ENCODE data around the gene ARID4B.
"Not testable (repeated sequence)": the region's sequence is repeated elsewhere in the genome, so short reads cannot be mapped to it uniquely, and the experiment has no call there.

Gene ARID4B

GRCh38 chr1:235211517-235211916 lies 116.5 kb downstream of the ARID4B start:
- Histone ChIP-seq H3K9me3 (ENCODE audit: insufficient read depth, low read depth, low read length) (no peaks in the 10 kb centered on the region), H3K4me3 (ENCODE audit: low read length) (no peak overlapping the region), H3K4me1 (ENCODE audit: insufficient read depth, low read length) (peaks cover 5% of the 10 kb centered on the region; the same call in 1 of the 2 replicates), H3K27me3 (ENCODE audit: insufficient read depth, low read length) (no peaks in the 10 kb centered on the region), H3K27ac (ENCODE audit: low read depth, low read length) (no peak overlapping the region), H3K9ac (ENCODE audit: low read depth, low read length) (no peak overlapping the region), H3K36me3 (ENCODE audit: insufficient read depth, low read length) (peaks cover 73% of the 10 kb centered on the region)
- WGBS = 99% methylated on average over 2 of the region's 3 CpGs

- H3K4me1 ChIP-seq (ENCODE audit: insufficient read depth, low read length) = peaks cover 5% of the 10 kb centered on the region; the same call in 1 of the 2 replicates
- no peak overlapping the region for H3K9ac ChIP-seq (ENCODE audit: low read depth, low read length)
- H3K36me3 ChIP-seq (ENCODE audit: insufficient read depth, low read length) = peaks cover 67% of the 10 kb centered on the region
- H3K27ac ChIP-seq (ENCODE audit: low read depth, low read length) = no peak overlapping the region
- H3K4me3 ChIP-seq (ENCODE audit: low read length) = no peak overlapping the region
- no peaks in the 10 kb centered on the region for H3K9me3 ChIP-seq (ENCODE audit: insufficient read depth, low read depth, low read length)
- 95% methylated on average over 2 of the region's 2 CpGs for WGBS
- H3K27me3 ChIP-seq (ENCODE audit: insufficient read depth, low read length) = no peaks in the 10 kb centered on the region
These were observed 120.8 kb downstream of the ARID4B start for GRCh38 chr1:235207209-235207565.

- Histone ChIP-seq H3K27ac (ENCODE audit: low read depth, low read length) (no peak overlapping the region), H3K27me3 (ENCODE audit: insufficient read depth, low read length) (no peaks in the 10 kb centered on the region), H3K36me3 (ENCODE audit: insufficient read depth, low read length) (peaks cover 66% of the 10 kb centered on the region), H3K4me1 (ENCODE audit: insufficient read depth, low read length) (peaks cover 5% of the 10 kb centered on the region; the same call in 1 of the 2 replicates), H3K9me3 (ENCODE audit: insufficient read depth, low read depth, low read length) (no peaks in the 10 kb centered on the region), H3K4me3 (ENCODE audit: low read length) (no peak overlapping the region), H3K9ac (ENCODE audit: low read depth, low read length) (no peak overlapping the region)
- WGBS = 92% methylated on average over 4 of the region's 4 CpGs
These were observed 121.3 kb downstream of the ARID4B start for GRCh38 chr1:235206533-235207208.

GRCh38 chr1:235205687-235206086 lies 122.3 kb downstream of the ARID4B start:
- Histone ChIP-seq H3K9ac (ENCODE audit: low read depth, low read length) (no peak overlapping the region), H3K9me3 (ENCODE audit: insufficient read depth, low read depth, low read length) (no peaks in the 10 kb centered on the region), H3K27me3 (ENCODE audit: insufficient read depth, low read length) (no peaks in the 10 kb centered on the region), H3K36me3 (ENCODE audit: insufficient read depth, low read length) (peaks cover 62% of the 10 kb centered on the region), H3K27ac (ENCODE audit: low read depth, low read length) (no peak overlapping the region), H3K4me1 (ENCODE audit: insufficient read depth, low read length) (peaks cover 5% of the 10 kb centered on the region; the same call in 1 of the 2 replicates), H3K4me3 (ENCODE audit: low read length) (no peak overlapping the region)
- WGBS = 89% methylated on average over 3 of the region's 3 CpGs

GRCh38 chr1:235203428-235203827 lies 124.6 kb downstream of the ARID4B start:
- no peaks in the 10 kb centered on the region for H3K27me3 ChIP-seq (ENCODE audit: insufficient read depth, low read length)
- H3K4me1 ChIP-seq (ENCODE audit: insufficient read depth, low read length) = peaks cover 11% of the 10 kb centered on the region
- WGBS = no CpG with 5 or more reads among the region's 1 CpG
- no peak overlapping the region for H3K27ac ChIP-seq (ENCODE audit: low read depth, low read length)
- H3K36me3 ChIP-seq (ENCODE audit: insufficient read depth, low read length) = peaks cover 41% of the 10 kb centered on the region
- no peak overlapping the region for H3K4me3 ChIP-seq (ENCODE audit: low read length)
- no peak overlapping the region for H3K9ac ChIP-seq (ENCODE audit: low read depth, low read length)
- H3K9me3 ChIP-seq (ENCODE audit: insufficient read depth, low read depth, low read length) = no peaks in the 10 kb centered on the region

GRCh38 chr1:235202447-235202846 lies 125.5 kb downstream of the ARID4B start:
- H3K9me3 ChIP-seq (ENCODE audit: insufficient read depth, low read depth, low read length); H3K4me3 ChIP-seq (ENCODE audit: low read length); H3K9ac ChIP-seq (ENCODE audit: low read depth, low read length); H3K4me1 ChIP-seq (ENCODE audit: insufficient read depth, low read length); H3K27ac ChIP-seq (ENCODE audit: low read depth, low read length); H3K27me3 ChIP-seq (ENCODE audit: insufficient read depth, low read length): not testable (repeated sequence)
- 98% methylated on average over 5 of the region's 5 CpGs for WGBS
- peaks cover 34% of the 10 kb centered on the region for H3K36me3 ChIP-seq (ENCODE audit: insufficient read depth, low read length)

- H3K9ac ChIP-seq (ENCODE audit: low read depth, low read length) = peak overlapping the region; percentile 6; the same call in 1 of the 2 replicates
- no peaks in the 10 kb centered on the region for H3K9me3 ChIP-seq (ENCODE audit: insufficient read depth, low read depth, low read length)
- H3K4me3 ChIP-seq (ENCODE audit: low read length) = no peak overlapping the region
- no peaks in the 10 kb centered on the region for H3K27me3 ChIP-seq (ENCODE audit: insufficient read depth, low read length)
- H3K4me1 ChIP-seq (ENCODE audit: insufficient read depth, low read length) = peaks cover 9% of the 10 kb centered on the region; the same call in 1 of the 2 replicates
- H3K36me3 ChIP-seq (ENCODE audit: insufficient read depth, low read length) = peaks cover 37% of the 10 kb centered on the region
- peak overlapping the region; percentile 91 for H3K27ac ChIP-seq (ENCODE audit: low read depth, low read length)
- 5% methylated on average over 4 of the region's 6 CpGs for WGBS
These were observed 128.5 kb downstream of the ARID4B start for GRCh38 chr1:235199441-235199840.

- H3K9ac ChIP-seq (ENCODE audit: low read depth, low read length) = no peak overlapping the region
- no peaks in the 10 kb centered on the region for H3K9me3 ChIP-seq (ENCODE audit: insufficient read depth, low read depth, low read length)
- H3K36me3 ChIP-seq (ENCODE audit: insufficient read depth, low read length) = peaks cover 64% of the 10 kb centered on the region
- no peak overlapping the region for H3K4me3 ChIP-seq (ENCODE audit: low read length)
- H3K27ac ChIP-seq (ENCODE audit: low read depth, low read length) = no peak overlapping the region
- H3K27me3 ChIP-seq (ENCODE audit: insufficient read depth, low read length) = no peaks in the 10 kb centered on the region
- no peaks in the 10 kb centered on the region for H3K4me1 ChIP-seq (ENCODE audit: insufficient read depth, low read length)
These were observed 137.5 kb downstream of the ARID4B start for GRCh38 chr1:235190431-235190830.

GRCh38 chr1:235187316-235187715 lies 140.7 kb downstream of the ARID4B start:
- WGBS = 96% methylated on average over 4 of the region's 4 CpGs
- Histone ChIP-seq H3K9ac (ENCODE audit: low read depth, low read length) (no peak overlapping the region), H3K27me3 (ENCODE audit: insufficient read depth, low read length) (no peaks in the 10 kb centered on the region), H3K36me3 (ENCODE audit: insufficient read depth, low read length) (peaks cover 55% of the 10 kb centered on the region), H3K4me3 (ENCODE audit: low read length) (no peak overlapping the region), H3K27ac (ENCODE audit: low read depth, low read length) (no peak overlapping the region), H3K9me3 (ENCODE audit: insufficient read depth, low read depth, low read length) (no peaks in the 10 kb centered on the region), H3K4me1 (ENCODE audit: insufficient read depth, low read length) (no peaks in the 10 kb centered on the region)

GRCh38 chr1:235181561-235182245 lies 146.3 kb downstream of the ARID4B start:
- Histone ChIP-seq H3K36me3 (ENCODE audit: insufficient read depth, low read length) (peaks cover 68% of the 10 kb centered on the region), H3K4me1 (ENCODE audit: insufficient read depth, low read length) (no peaks in the 10 kb centered on the region), H3K27ac (ENCODE audit: low read depth, low read length) (no peak overlapping the region), H3K9me3 (ENCODE audit: insufficient read depth, low read depth, low read length) (no peaks in the 10 kb centered on the region), H3K4me3 (ENCODE audit: low read length) (no peak overlapping the region), H3K9ac (ENCODE audit: low read depth, low read length) (no peak overlapping the region), H3K27me3 (ENCODE audit: insufficient read depth, low read length) (no peaks in the 10 kb centered on the region)
- WGBS = 87% methylated on average over 8 of the region's 8 CpGs

GRCh38 chr1:235180916-235181460 lies 147.0 kb downstream of the ARID4B start:
- no peak overlapping the region for H3K27ac ChIP-seq (ENCODE audit: low read depth, low read length)
- H3K27me3 ChIP-seq (ENCODE audit: insufficient read depth, low read length) = no peaks in the 10 kb centered on the region
- no peak overlapping the region for H3K9ac ChIP-seq (ENCODE audit: low read depth, low read length)
- H3K4me3 ChIP-seq (ENCODE audit: low read length) = no peak overlapping the region
- no peaks in the 10 kb centered on the region for H3K4me1 ChIP-seq (ENCODE audit: insufficient read depth, low read length)
- H3K9me3 ChIP-seq (ENCODE audit: insufficient read depth, low read depth, low read length) = no peaks in the 10 kb centered on the region
- WGBS = 100% methylated on average over 4 of the region's 5 CpGs
- H3K36me3 ChIP-seq (ENCODE audit: insufficient read depth, low read length) = peaks cover 75% of the 10 kb centered on the region
